Right renal cortex interstitium (tissue), 3 donors: ENCODE results near the gene DBH. TPM values are rescaled to one million over a fixed set of nuclear protein-coding genes. Genes with fewer than 3 reads are reported as not detected.

Source experiments
- DNase-seq, 3 donors: peaks; one replicate each; pipeline ENCODE4 v3.0.0-alpha.2; 2013; ENCODE audit warnings: low read depth in 3 of 3, low spot score in 2 of 3
- polyA plus RNA-seq, 3 donors: library from polyadenylated mRNA; unstranded; fragments of 120-200 nt; gene quantifications; one replicate each; pipeline ENCODE4 v1.2.1, GENCODE V29; 2013; ENCODE audit not compliant: insufficient read length in 3 of 3

DBH gene
- polyA plus RNA-seq, 3 donors: 0.62 TPM

- no peak for DNase-seq
Measured at GRCh38 chr9:133680250-133680975, 44.2 kb downstream of the DBH start.

- no peak for DNase-seq
Measured at GRCh38 chr9:133680976-133681657, 45.0 kb downstream of the DBH start.

GRCh38 chr9:133681658-133682306 is 45.6 kb downstream of the DBH start:
- DNase-seq: no peak

GRCh38 chr9:133682818-133683585 is 46.8 kb downstream of the DBH start:
- no peak for DNase-seq

GRCh38 chr9:133683586-133684120 is 47.5 kb downstream of the DBH start:
- no peak for DNase-seq

GRCh38 chr9:133684121-133684935 is 48.2 kb downstream of the DBH start:
- DNase-seq: no peak

GRCh38 chr9:133684936-133685361 is 48.8 kb downstream of the DBH start:
- no peak for DNase-seq

GRCh38 chr9:133685653-133686609 is 49.8 kb downstream of the DBH start:
- no peak for DNase-seq

- no peak for DNase-seq
Measured at GRCh38 chr9:133686642-133687575, 50.7 kb downstream of the DBH start.

GRCh38 chr9:133687856-133688761 is 51.9 kb downstream of the DBH start:
- DNase-seq: no peak

- no peak for DNase-seq
Measured at GRCh38 chr9:133689151-133689763, 53.1 kb downstream of the DBH start.

GRCh38 chr9:133690081-133690561 is 54.0 kb downstream of the DBH start:
- DNase-seq: peak in 1 of 3 donors; percentile 58

GRCh38 chr9:133691191-133691590 is 55.0 kb downstream of the DBH start:
- DNase-seq: no peak

GRCh38 chr9:133691626-133692363 is 55.6 kb downstream of the DBH start:
- no peak for DNase-seq

GRCh38 chr9:133692364-133692985 is 56.3 kb downstream of the DBH start:
- DNase-seq: no peak
